Thyroid gland (tissue), 4 donors: Measurements from ENCODE around the gene GPSM1. TPM values are rescaled to one million over a fixed set of nuclear protein-coding genes. Genes with fewer than 3 reads are reported as not detected.

ENCODE experiments used
- DNase-seq, 2 donors: peaks; one replicate each; pipeline ENCODE4 v3.0.0-alpha.2; 2019
- H3K27ac ChIP-seq, 3 donors: fragments of 200-600 bp; sonication (generic); 1 replicate in 2 of 3; 2 replicates in 1 of 3; pipeline ENCODE4 v1.5.1; 2016 to 2019; ENCODE audit warnings: mild to moderate bottlenecking in 1 of 3, moderate library complexity in 1 of 3
- H3K27me3 ChIP-seq: fragments of 200-600 bp; sonication (generic); one replicate; pipeline ENCODE4 v1.5.1; 2019
- H3K36me3 ChIP-seq, 2 donors: fragments of 200-600 bp; sonication (generic); one replicate each; pipeline ENCODE4 v1.5.1; 2016 to 2019
- H3K4me1 ChIP-seq, 2 donors: fragments of 200-600 bp; sonication (generic); one replicate each; pipeline ENCODE4 v1.5.1; 2017 to 2019
- H3K4me3 ChIP-seq, 3 donors: fragments of 200-600 bp; sonication (generic); replicated peaks in 1 of 3; 1 replicate in 2 of 3; 2 replicates in 1 of 3; pipeline ENCODE4 v1.5.1; 2016; ENCODE audit warnings: mild to moderate bottlenecking in 1 of 3
- H3K9me3 ChIP-seq: fragments of 200-600 bp; sonication (generic); one replicate; pipeline ENCODE4 v1.5.1; 2017
- POLR2A ChIP-seq, 2 donors: fragments of 450-650 bp; IDR thresholded peaks; one replicate each; pipeline ENCODE4 v1.6.1; 2017; ENCODE audit warnings: antibody characterized with exemption in 2 of 2, mild to moderate bottlenecking in 2 of 2, moderate library complexity in 1 of 2
- WGBS, 2 donors: methylation state at CpG; one replicate each; pipeline ENCODE4 v1.1.5; 2017; 5-methylcytosine and 5-hydroxymethylcytosine counted together
- intact Hi-C: fragments of 100-400 bp; cut with DNase I; formaldehyde crosslinking; loops from one replicate; pipeline ENCODE4 v1.15.1; 2023
- total RNA-seq, 4 donors: library from RNA; depleted of rRNA; stranded (reverse); fragments of >200 nt; gene quantifications; one replicate each; pipeline ENCODE4 v1.2.3, GENCODE V29; 2016
- TF ChIP-seq, protein P1 (sequence below), 6 experiments: fragments of 200-600 bp in 3 of 6; fragments of 450-650 bp in 3 of 6; sonication (generic) in 3 of 6; IDR thresholded peaks; one replicate each; pipeline ENCODE4 v1.5.1; 2016 to 2019; ENCODE audit warnings: antibody characterized with exemption in 6 of 6, mild to moderate bottlenecking in 2 of 6, inconsistent platforms in 1 of 6, moderate library complexity in 1 of 6

The GPSM1 gene
- total RNA-seq, 4 donors from 2014 or later = 5.9 to 18.1 (median 12.2) TPM

DNA sequence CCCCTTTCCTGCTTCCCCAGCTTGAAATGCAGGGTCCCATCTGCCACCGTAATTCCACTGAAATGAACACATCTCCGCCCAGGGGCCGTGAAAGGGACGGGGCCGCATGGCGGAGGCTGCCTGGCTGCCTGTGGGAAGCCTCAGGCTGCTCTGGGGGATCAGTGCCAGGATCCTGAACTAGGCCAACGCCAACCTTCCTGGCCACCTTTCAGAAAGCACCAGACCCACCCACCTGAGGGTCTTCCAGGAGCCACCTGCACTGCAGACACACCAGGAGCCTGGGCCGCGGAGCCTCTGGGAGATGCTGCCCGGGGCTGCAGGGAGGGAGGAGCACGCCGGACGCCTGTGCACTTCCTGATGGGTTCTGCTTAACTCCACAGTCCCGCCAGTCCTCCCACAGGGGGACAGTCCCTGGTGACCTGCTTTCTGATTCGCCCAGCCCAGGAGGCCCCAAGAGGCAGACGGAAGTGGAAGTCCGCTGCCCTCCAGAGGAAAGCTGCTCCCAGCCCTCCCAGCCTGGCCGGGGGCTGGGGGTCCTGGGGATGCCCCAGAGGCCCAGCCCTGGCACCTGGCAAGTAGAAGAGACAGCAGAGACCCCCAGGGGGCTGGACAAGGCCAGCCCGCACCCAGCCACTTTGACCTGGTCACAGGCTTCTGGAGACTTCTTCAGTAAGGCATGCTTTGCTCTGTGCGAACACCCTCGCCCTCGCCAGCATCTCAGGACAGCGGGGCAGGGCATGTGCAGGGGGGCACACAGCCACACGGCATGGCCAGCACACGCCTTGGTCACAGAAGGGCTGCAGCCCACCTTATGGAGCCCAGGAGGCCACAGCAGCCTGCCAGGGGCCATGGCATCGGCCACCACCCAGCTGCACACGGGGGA, 46.2 kb downstream of the GPSM1 start, which contains the start of gene CARD9:
CARD9 (minus strand) TSS at position 370 of the 883 bp plus-strand sequence. CDS start 1,591 bp downstream, outside the sequence.
- WGBS, 2 donors = 60 to 70% methylated on average over 6 to 21 of the region's 27 CpGs
- no peak within 1 kb of the TSS for H3K27ac ChIP-seq
- no peak within 1 kb of the TSS for H3K4me3 ChIP-seq
- peaks cover 0 to 4% of the 10 kb centered on the region in 2 donors for H3K36me3 ChIP-seq
- intact Hi-C loops = no loop called here
- peaks cover 4 to 18% of the 10 kb centered on the region in 2 donors for H3K4me1 ChIP-seq
- H3K27me3 ChIP-seq = no peaks in the 10 kb centered on the region
- no peak for DNase-seq
- TF ChIP-seq, protein P1, sequence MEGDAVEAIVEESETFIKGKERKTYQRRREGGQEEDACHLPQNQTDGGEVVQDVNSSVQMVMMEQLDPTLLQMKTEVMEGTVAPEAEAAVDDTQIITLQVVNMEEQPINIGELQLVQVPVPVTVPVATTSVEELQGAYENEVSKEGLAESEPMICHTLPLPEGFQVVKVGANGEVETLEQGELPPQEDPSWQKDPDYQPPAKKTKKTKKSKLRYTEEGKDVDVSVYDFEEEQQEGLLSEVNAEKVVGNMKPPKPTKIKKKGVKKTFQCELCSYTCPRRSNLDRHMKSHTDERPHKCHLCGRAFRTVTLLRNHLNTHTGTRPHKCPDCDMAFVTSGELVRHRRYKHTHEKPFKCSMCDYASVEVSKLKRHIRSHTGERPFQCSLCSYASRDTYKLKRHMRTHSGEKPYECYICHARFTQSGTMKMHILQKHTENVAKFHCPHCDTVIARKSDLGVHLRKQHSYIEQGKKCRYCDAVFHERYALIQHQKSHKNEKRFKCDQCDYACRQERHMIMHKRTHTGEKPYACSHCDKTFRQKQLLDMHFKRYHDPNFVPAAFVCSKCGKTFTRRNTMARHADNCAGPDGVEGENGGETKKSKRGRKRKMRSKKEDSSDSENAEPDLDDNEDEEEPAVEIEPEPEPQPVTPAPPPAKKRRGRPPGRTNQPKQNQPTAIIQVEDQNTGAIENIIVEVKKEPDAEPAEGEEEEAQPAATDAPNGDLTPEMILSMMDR (IDR thresholded peaks at IDR 0.05) = no peak
- no peak for TF ChIP-seq POLR2A (IDR thresholded peaks at IDR 0.05)
- H3K9me3 ChIP-seq = no peaks in the 10 kb centered on the region

DNA sequence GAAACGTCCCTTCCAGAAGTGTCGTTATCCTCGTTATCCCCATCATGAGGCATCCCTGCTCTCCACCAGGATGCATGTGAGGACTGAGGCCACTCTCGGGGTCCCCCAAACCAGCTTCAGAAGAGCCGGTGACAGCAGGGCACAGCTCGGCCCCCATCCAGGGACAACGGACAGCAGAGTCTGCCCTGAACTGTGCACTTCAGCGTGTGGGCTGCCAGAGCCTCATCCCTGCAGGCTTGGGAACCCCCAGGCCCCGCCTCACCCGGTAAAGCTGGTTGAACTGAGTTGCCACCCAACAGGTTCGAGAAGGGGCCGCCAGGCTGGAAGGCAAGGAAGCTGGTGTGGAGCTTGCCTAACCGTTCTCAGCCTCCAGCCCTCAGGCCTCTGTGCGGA, 46.8 kb downstream of the GPSM1 start:
- H3K27me3 ChIP-seq = no peaks in the 10 kb centered on the region
- WGBS, 2 donors = 87 to 94% methylated on average over 9 to 14 of the region's 14 CpGs

DNA sequence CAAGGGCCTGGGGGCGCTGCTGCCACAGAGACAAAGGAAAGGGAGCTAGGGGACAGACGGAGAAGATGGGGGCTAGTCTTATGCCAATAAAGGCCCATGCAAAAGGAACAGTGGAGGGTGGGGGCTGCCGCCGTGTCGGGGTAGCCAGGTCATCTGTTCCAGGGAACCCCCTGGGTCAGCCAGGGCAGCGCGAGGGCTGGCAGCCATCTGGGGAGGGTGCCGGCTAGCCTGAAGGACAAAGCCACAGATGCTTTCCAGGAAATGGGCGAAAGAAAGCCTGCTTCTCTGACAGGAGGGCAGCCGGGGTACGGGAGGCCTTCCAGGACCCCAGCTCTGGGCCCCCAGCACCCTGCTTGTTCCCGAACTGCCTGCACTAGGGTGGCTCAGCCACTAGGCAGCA, 47.8 kb downstream of the GPSM1 start:
- TF ChIP-seq, protein P1 (IDR thresholded peaks at IDR 0.05) = no peak
- TF ChIP-seq POLR2A (IDR thresholded peaks at IDR 0.05) = no peak
- Histone ChIP-seq H3K4me1 (peaks cover 4 to 18% of the 10 kb centered on the region in 2 donors), H3K36me3 (peaks cover 3 to 18% of the 10 kb centered on the region in 2 donors), H3K27ac (no peak overlapping the region), H3K27me3 (no peaks in the 10 kb centered on the region), H3K9me3 (no peaks in the 10 kb centered on the region), H3K4me3 (no peak overlapping the region)
- DNase-seq = no peak
- intact Hi-C loops = no loop called here
- 96 to 97% methylated on average over 11 to 12 of the region's 12 CpGs for WGBS, 2 donors

More for the DNA sequence above, 46.8 kb downstream of the GPSM1 start:
- no peak for DNase-seq
- intact Hi-C loops = no loop called here
- Histone ChIP-seq H3K27ac (no peak overlapping the region), H3K9me3 (no peaks in the 10 kb centered on the region), H3K4me3 (no peak overlapping the region), H3K36me3 (peaks cover 3 to 9% of the 10 kb centered on the region in 2 donors), H3K4me1 (peaks cover 4 to 18% of the 10 kb centered on the region in 2 donors)
- TF ChIP-seq, protein P1 (IDR thresholded peaks at IDR 0.05) = no peak
- TF ChIP-seq POLR2A (IDR thresholded peaks at IDR 0.05) = no peak

DNA sequence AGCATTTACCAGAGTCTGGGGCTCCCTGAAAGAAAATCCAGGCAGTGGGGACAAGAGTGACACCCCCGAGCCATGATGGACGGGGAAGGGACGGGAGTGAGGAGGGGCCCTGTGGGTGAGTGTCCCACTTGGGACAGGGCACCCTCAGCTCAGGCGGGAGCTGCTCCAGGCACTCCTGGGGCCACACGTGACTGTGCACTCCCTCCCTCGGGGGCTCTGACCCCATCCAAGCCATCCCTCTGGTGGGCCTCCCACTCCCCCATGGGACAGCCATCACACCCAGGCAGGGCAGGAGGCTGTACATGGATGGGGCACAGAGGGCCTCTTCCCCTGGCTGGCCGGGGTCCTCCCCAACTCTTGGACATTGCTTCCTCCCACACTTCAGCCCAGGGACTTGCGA, 49.1 kb downstream of the GPSM1 start:
- no peak overlapping the region for H3K4me3 ChIP-seq
- H3K27me3 ChIP-seq = no peaks in the 10 kb centered on the region
- DNase-seq = no peak
- no peaks in the 10 kb centered on the region for H3K9me3 ChIP-seq
- intact Hi-C loops = no loop called here
- no peak for TF ChIP-seq POLR2A (IDR thresholded peaks at IDR 0.05)
- TF ChIP-seq, protein P1 (IDR thresholded peaks at IDR 0.05) = no peak
- peaks cover 4 to 18% of the 10 kb centered on the region in 2 donors for H3K4me1 ChIP-seq
- no peak overlapping the region for H3K27ac ChIP-seq
- peaks cover 7 to 22% of the 10 kb centered on the region in 2 donors for H3K36me3 ChIP-seq
- WGBS, 2 donors = 89 to 94% methylated on average over 5 to 7 of the region's 8 CpGs
